ENCODE measurements around the gene PAOX. TPM values are rescaled to one million over a fixed set of nuclear protein-coding genes. Genes with fewer than 3 reads are reported as not detected.
A peak's percentile ranks its signal among the peaks of the same experiment; 100 is the strongest.

The PAOX gene
- total and polyA plus RNA-seq, 4 donors, result 4.4 to 7.0 (median 6.6) TPM

GRCh38 chr10:133377025-133377817 lies 1.8 kb upstream of the PAOX start:
- ATAC-seq (ENCODE audit: insufficient read depth, low FRiP score) (no peak), DNase-seq (no peak)
- Histone ChIP-seq H3K4me3 (no peak overlapping the region), H3K4me1 (ENCODE audit: control insufficient read depth in 5 of 5, insufficient read depth in 5 of 5, low read length in 5 of 5) (peaks cover 0 to 15% (median 5%) of the 10 kb centered on the region in 5 donors), H3K9ac (ENCODE audit: insufficient read depth in 1 of 2, low read length in 2 of 2) (no peak overlapping the region), H3K36me3 (ENCODE audit: control insufficient read depth in 4 of 4, insufficient read depth in 4 of 4, low read length in 4 of 4) (peaks cover 0 to under 1% (median 0%) of the 10 kb centered on the region in 4 donors), H3K27me3 (ENCODE audit: control insufficient read depth in 3 of 3, insufficient read depth in 3 of 3, low read length in 2 of 3) (no peaks in the 10 kb centered on the region), H3K27ac (ENCODE audit: low read depth in 1 of 2, low read length in 1 of 2) (no peak overlapping the region), H3K9me3 (ENCODE audit: control insufficient read depth in 4 of 4, insufficient read depth in 3 of 4, low read length in 3 of 4) (no peaks in the 10 kb centered on the region)
- no peak for TF ChIP-seq CTCF (IDR thresholded peaks at IDR 0.05; ENCODE audit: control extremely low read depth, extremely low read depth)
- 93 to 95% methylated on average over 30 of the region's 30 CpGs for whole genome bisulfite sequencing, 2 donors

GRCh38 chr10:133377818-133378250 lies 1.2 kb upstream of the PAOX start:
- H3K36me3 ChIP-seq (ENCODE audit: control insufficient read depth in 4 of 4, insufficient read depth in 4 of 4, low read length in 4 of 4), result peaks cover 0 to 2% (median 0%) of the 10 kb centered on the region in 4 donors
- no peak for ATAC-seq (ENCODE audit: insufficient read depth, low FRiP score)
- peak overlapping the region in 1 of 2 donors; percentile 24 for H3K27ac ChIP-seq (ENCODE audit: low read depth in 1 of 2, low read length in 1 of 2)
- TF ChIP-seq CTCF (IDR thresholded peaks at IDR 0.05; ENCODE audit: control extremely low read depth, extremely low read depth), result no peak
- no peaks in the 10 kb centered on the region for H3K9me3 ChIP-seq (ENCODE audit: control insufficient read depth in 4 of 4, insufficient read depth in 3 of 4, low read length in 3 of 4)
- no peak overlapping the region for H3K9ac ChIP-seq (ENCODE audit: insufficient read depth in 1 of 2, low read length in 2 of 2)
- peak overlapping the region; percentile 60 for H3K4me3 ChIP-seq
- peaks cover 0 to 12% (median 5%) of the 10 kb centered on the region in 5 donors for H3K4me1 ChIP-seq (ENCODE audit: control insufficient read depth in 5 of 5, insufficient read depth in 5 of 5, low read length in 5 of 5)
- no peak for DNase-seq
- H3K27me3 ChIP-seq (ENCODE audit: control insufficient read depth in 3 of 3, insufficient read depth in 3 of 3, low read length in 2 of 3), result no peaks in the 10 kb centered on the region
- 27 to 30% methylated on average over 20 of the region's 20 CpGs for WGBS, 2 donors

GRCh38 chr10:133378251-133379096 lies 588 bp upstream of the PAOX start:
- no peak for TF ChIP-seq CTCF (IDR thresholded peaks at IDR 0.05; ENCODE audit: control extremely low read depth, extremely low read depth)
- H3K36me3 ChIP-seq (ENCODE audit: control insufficient read depth in 4 of 4, insufficient read depth in 4 of 4, low read length in 4 of 4), result peaks cover 0 to 2% (median 0%) of the 10 kb centered on the region in 4 donors
- no peak overlapping the region for H3K9ac ChIP-seq (ENCODE audit: insufficient read depth in 1 of 2, low read length in 2 of 2)
- no peaks in the 10 kb centered on the region for H3K9me3 ChIP-seq (ENCODE audit: control insufficient read depth in 4 of 4, insufficient read depth in 3 of 4, low read length in 3 of 4)
- DNase-seq (peak; percentile 68 to 77 (median 71)), ATAC-seq (ENCODE audit: insufficient read depth, low FRiP score) (peak; percentile 82)
- 0 to 1% methylated on average over 57 to 86 of the region's 90 CpGs for WGBS, 2 donors
- H3K4me1 ChIP-seq (ENCODE audit: control insufficient read depth in 5 of 5, insufficient read depth in 5 of 5, low read length in 5 of 5), result peaks cover 0 to 12% (median 5%) of the 10 kb centered on the region in 5 donors
- peak overlapping the region; percentile 60 for H3K4me3 ChIP-seq
- H3K27me3 ChIP-seq (ENCODE audit: control insufficient read depth in 3 of 3, insufficient read depth in 3 of 3, low read length in 2 of 3), result no peaks in the 10 kb centered on the region
- H3K27ac ChIP-seq (ENCODE audit: low read depth in 1 of 2, low read length in 1 of 2), result peak overlapping the region; percentile 60 to 89

All from lung (tissue), 12 donors.